NCI-H82 treated with DMSO at 0.1 percent for 48 hours (cell line): Measurements from ENCODE around the gene RTP3.

Source experiments
- DNase-seq: peaks from one replicate; lab custom pipeline; 2025; ENCODE audit not compliant: unreplicated experiment; lab: John Stamatoyannopoulos, UW

Gene RTP3

GRCh38 chr3:46468753-46469600 is 28.8 kb upstream of the RTP3 start:
- no peak for DNase-seq

DNA sequence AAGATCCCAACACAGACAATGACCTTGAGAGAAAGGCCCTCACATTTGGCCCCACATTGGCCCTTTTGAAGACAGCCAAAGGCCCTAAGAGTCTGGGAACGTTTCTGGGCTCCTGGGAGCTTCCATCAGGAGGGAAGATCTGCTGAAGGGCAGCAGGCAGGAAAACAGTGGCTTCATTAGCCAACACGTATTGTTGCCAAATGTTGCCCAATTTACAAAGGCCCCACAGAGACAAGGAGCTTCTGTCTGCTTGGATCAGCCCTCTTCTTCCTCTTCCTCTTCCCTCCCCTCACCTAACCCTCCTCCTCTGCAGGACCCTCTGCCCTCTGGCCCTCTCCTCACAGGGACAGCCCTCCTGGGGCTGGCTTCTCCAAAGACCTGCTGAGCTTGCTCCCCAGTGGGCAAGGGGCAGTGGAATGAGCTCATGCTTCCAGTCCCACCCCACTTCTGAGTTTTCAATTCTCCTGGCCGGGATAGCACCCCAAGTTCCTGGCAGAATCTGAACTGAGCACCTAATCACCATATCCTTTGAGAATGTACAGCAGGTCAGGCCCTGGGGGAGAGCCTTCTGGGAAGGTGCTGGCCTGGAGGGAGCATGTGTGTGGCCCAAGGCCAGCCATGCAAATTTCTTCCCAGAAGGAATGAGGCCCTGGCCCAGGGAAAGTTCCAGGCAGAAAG is 28.0 kb upstream of the RTP3 start:
- DNase-seq = no peak

DNA sequence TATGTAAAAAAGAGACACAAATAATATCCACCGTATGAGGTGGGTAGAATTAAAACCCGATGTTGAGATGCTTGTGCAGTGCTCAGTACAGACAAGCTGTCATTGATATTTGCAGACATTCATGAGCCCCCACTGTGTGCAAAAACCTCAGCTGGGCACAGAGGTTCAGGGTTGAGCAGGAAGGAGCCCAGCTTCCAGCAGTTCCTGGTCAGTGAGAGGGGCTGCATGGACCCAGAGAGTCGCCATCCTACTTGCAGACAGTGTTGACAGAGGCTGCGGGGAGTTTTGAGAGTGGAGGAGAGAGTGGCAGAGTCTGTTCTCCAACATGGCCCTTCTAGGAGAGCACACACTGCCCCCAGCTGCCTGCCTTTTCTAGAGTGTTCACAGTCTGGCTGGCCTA is 26.9 kb upstream of the RTP3 start:
- DNase-seq = no peak

- no peak for DNase-seq
Measured at GRCh38 chr3:46471371-46471914, 26.3 kb upstream of the RTP3 start.

DNA sequence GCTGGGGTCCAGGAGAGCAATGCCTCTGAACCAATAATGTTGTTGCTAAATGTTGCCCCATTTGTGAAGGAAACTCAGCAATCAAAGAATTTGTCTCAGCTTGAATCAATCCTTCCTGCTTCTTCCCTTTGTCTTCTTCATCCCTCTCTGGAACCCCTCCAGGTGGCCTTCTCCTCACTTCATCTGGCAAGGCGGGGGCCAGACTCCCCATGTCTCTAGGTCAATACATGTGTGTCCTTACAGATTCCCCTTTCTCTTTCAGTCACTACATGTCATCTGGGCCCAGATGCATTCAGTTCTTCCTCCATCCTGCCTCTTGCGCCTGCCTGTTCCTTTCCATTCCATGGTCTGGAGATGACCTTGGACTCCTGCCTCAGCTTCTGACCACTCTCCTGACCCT is 25.0 kb upstream of the RTP3 start:
- DNase-seq = no peak

- DNase-seq = no peak
Measured at GRCh38 chr3:46477145-46477544, 20.6 kb upstream of the RTP3 start.

DNA sequence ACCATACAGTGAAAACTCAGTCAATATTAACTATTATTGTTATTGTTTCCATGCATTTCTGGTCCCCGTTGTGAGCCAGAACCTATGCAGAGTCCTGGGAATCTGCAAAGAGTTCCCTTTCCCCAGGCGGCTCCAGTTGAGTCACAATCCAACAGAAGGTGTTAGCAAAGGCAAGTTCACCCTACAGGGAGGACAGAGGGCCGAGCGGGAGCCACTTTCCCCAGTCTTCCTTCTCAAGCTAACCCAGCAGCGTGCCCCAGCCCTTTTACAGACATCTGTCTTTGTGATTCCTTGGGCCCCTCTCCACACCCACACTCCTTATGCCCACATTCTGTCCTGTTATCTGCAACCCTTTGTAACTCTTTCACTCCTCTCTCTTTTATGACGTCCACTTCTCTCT is 20.0 kb upstream of the RTP3 start:
- no peak for DNase-seq

GRCh38 chr3:46478341-46478740 is 19.4 kb upstream of the RTP3 start:
- no peak for DNase-seq

DNA sequence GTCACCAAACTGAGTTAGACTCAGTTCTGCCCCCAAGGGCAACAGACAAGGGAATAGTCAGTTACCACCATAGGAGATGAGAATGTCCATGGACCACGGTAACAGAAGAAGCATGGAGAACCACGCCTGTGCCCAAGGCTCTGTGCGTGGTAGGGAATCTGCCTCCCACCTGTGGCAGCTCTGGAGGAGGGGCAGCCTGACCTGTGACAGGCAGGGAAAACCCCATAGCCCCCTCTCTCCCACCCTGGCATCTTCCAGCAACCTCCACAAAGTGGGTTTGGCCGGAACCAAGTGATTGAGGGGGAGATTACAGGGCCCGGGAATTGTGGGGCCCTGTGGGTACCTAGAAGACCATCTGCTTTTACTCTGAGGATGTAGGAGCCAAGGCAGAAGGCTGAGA is 18.8 kb upstream of the RTP3 start:
- DNase-seq = no peak

DNA sequence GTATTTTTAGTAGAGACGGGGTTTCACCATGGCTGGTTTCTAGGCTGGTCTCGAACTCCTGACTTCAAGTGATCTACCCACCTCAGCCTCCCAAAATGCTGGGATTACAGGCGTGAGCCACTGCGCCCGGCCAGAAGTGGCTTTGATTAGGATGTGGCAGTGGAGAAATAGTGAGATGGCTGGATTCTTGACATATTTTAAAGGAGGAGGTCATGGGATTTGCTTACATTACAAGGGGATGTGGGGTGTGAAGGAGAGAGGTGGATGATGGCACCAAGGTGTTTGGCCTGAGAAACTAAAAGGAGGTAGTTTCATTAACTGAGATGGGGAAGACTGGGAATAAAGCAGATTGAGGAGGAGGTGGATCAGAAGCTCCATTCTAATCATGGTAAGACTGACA is 18.1 kb upstream of the RTP3 start:
- no peak for DNase-seq

- DNase-seq = no peak
Measured at GRCh38 chr3:46480491-46481195, 17.1 kb upstream of the RTP3 start.

DNA sequence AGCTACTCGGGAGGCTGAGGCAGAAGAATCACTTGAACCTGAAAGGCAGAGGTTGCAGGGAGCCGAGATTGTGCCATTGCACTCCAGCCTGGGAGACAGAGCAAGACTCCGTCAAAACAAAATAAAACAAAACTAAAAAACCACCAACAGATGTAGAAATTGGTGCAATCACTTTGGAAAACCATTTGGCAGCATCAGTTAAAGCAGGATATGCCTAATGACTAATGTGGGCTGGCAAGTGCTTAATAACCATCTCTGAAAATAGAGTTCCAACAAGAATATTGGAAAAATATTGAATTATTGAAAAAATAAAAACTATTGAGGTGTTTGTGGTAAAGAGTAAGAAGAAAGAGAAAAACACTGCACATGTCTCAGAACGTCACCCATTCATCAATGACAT is 16.1 kb upstream of the RTP3 start:
- DNase-seq = no peak

- no peak for DNase-seq
Measured at GRCh38 chr3:46482632-46483350, 15.0 kb upstream of the RTP3 start.

DNA sequence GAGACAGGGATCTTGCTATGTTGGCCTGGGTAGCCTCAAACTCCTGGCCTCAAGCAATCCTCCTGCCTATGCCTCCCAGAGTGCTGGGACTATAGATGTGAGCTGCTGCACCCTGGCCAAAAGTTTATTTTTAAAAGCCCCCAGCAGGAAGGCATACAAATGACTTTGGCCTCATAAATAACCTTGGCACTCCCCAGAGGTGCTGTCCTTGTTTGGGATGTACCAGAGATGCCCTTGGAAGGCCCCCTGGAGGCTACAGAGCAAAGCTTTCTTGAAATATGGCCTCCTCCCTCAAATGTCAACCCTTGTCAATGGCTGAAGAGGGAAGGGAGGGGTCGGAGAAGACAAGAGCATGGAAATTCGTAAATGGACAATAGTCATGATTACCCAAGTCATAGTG is 14.0 kb upstream of the RTP3 start:
- DNase-seq = no peak

GRCh38 chr3:46484388-46484787 is 13.4 kb upstream of the RTP3 start:
- no peak for DNase-seq

- DNase-seq = peak; percentile 18
Measured at GRCh38 chr3:46484911-46485778, 12.6 kb upstream of the RTP3 start.

DNA sequence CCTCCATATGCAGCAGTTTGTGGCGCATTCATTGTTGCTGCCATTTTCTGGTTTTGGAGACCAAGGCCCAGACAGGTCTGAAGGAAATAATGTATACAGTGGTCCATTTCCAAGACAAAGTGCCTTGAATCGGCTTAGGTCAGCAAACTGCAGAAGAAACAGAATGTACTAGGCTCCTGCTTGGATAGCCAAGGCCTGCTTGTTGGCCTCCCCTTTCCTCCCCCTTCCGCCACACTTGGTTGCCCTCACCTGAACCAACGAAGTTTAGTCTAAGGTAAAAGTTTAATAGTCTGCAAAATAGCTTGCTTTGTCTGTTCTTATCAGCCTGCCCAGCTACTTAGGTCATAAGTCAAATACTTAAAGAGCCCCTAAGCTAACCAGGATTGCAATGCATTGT is 12.0 kb upstream of the RTP3 start:
- DNase-seq = no peak

GRCh38 chr3:46488735-46489361 is 8.9 kb upstream of the RTP3 start:
- DNase-seq = peak; percentile 67

- DNase-seq = no peak
Measured at GRCh38 chr3:46489381-46489780, 8.4 kb upstream of the RTP3 start.

GRCh38 chr3:46489875-46490274 is 7.9 kb upstream of the RTP3 start:
- DNase-seq = no peak
